T-helper 1 cell treated with Interleukin-12 subunit alpha and Interleukin-12 subunit beta and Interleukin-4 antibody, amounts not matched to agents 30 μg/mL and 1 μg/mL, for 36 hours (primary cell): Measurements from ENCODE around the gene CREBRF.
"Not testable (repeated sequence)": the region's sequence is repeated elsewhere in the genome, so short reads cannot be mapped to it uniquely, and the experiment has no call there.

Experiments
- H3K27ac Mint-ChIP-seq: one replicate; pipeline ENCODE4 v1.8.0; 2021; ENCODE audit warnings: mild to moderate bottlenecking, mixed read lengths
- H3K27me3 Mint-ChIP-seq: one replicate; pipeline ENCODE4 v1.8.0; 2021; ENCODE audit warnings: low read depth, mixed read lengths
- H3K36me3 Mint-ChIP-seq: one replicate; pipeline ENCODE4 v1.8.0; 2021; ENCODE audit warnings: low read depth, mixed read lengths
- H3K4me1 Mint-ChIP-seq: one replicate; pipeline ENCODE4 v1.8.0; 2021; ENCODE audit warnings: low read depth, mixed read lengths
- H3K4me3 Mint-ChIP-seq: one replicate; pipeline ENCODE4 v1.8.0; 2021; ENCODE audit warnings: mild to moderate bottlenecking, moderate library complexity, mixed read lengths
- H3K9me3 Mint-ChIP-seq: one replicate; pipeline ENCODE4 v1.8.0; 2021; ENCODE audit warnings: mixed read lengths

Gene CREBRF

GRCh38 chr5:173050791-173051190 lies 5.4 kb upstream of the CREBRF start:
- H3K27ac Mint-ChIP-seq = no peak overlapping the region
- no peak overlapping the region for H3K4me3 Mint-ChIP-seq
- H3K9me3 Mint-ChIP-seq = no peaks in the 10 kb centered on the region
- H3K27me3 Mint-ChIP-seq = peaks cover 10% of the 10 kb centered on the region
- H3K36me3 Mint-ChIP-seq = no peaks in the 10 kb centered on the region
- peaks cover 16% of the 10 kb centered on the region for H3K4me1 Mint-ChIP-seq

- Mint-ChIP-seq H3K9me3 (no peaks in the 10 kb centered on the region), H3K36me3 (no peaks in the 10 kb centered on the region), H3K4me3 (no peak overlapping the region), H3K27ac (no peak overlapping the region), H3K4me1 (peaks cover 17% of the 10 kb centered on the region), H3K27me3 (peaks cover 10% of the 10 kb centered on the region)
Measured at GRCh38 chr5:173051746-173052145, 4.4 kb upstream of the CREBRF start.

- H3K36me3 Mint-ChIP-seq = no peaks in the 10 kb centered on the region
- H3K27ac Mint-ChIP-seq = no peak overlapping the region
- no peaks in the 10 kb centered on the region for H3K9me3 Mint-ChIP-seq
- H3K27me3 Mint-ChIP-seq = peaks cover 10% of the 10 kb centered on the region
- H3K4me1 Mint-ChIP-seq = peaks cover 17% of the 10 kb centered on the region
- no peak overlapping the region for H3K4me3 Mint-ChIP-seq
Measured at GRCh38 chr5:173053041-173053440, 3.1 kb upstream of the CREBRF start.

- H3K9me3 Mint-ChIP-seq = no peaks in the 10 kb centered on the region
- H3K36me3 Mint-ChIP-seq = peaks cover 1% of the 10 kb centered on the region
- peaks cover 20% of the 10 kb centered on the region for H3K4me1 Mint-ChIP-seq
- H3K27ac Mint-ChIP-seq = peak overlapping the region; percentile 84
- peak overlapping the region; percentile 87 for H3K4me3 Mint-ChIP-seq
- peaks cover 10% of the 10 kb centered on the region for H3K27me3 Mint-ChIP-seq
Measured at GRCh38 chr5:173055042-173055721, 970 bp upstream of the CREBRF start.

- Mint-ChIP-seq H3K27ac (peak overlapping the region; percentile 84), H3K4me3 (peak overlapping the region; percentile 87), H3K27me3 (peaks cover 8% of the 10 kb centered on the region), H3K4me1 (peaks cover 20% of the 10 kb centered on the region), H3K9me3 (no peaks in the 10 kb centered on the region), H3K36me3 (peaks cover 3% of the 10 kb centered on the region)
Measured at GRCh38 chr5:173055722-173055982, 500 bp upstream of the CREBRF start.

- Mint-ChIP-seq H3K36me3 (peaks cover 3% of the 10 kb centered on the region), H3K4me3 (peak overlapping the region; percentile 91), H3K27me3 (peaks cover 5% of the 10 kb centered on the region), H3K4me1 (peaks cover 20% of the 10 kb centered on the region), H3K9me3 (no peaks in the 10 kb centered on the region), H3K27ac (peak overlapping the region; percentile 92)
Measured at GRCh38 chr5:173056783-173057061, 570 bp downstream of the CREBRF start.

DNA sequence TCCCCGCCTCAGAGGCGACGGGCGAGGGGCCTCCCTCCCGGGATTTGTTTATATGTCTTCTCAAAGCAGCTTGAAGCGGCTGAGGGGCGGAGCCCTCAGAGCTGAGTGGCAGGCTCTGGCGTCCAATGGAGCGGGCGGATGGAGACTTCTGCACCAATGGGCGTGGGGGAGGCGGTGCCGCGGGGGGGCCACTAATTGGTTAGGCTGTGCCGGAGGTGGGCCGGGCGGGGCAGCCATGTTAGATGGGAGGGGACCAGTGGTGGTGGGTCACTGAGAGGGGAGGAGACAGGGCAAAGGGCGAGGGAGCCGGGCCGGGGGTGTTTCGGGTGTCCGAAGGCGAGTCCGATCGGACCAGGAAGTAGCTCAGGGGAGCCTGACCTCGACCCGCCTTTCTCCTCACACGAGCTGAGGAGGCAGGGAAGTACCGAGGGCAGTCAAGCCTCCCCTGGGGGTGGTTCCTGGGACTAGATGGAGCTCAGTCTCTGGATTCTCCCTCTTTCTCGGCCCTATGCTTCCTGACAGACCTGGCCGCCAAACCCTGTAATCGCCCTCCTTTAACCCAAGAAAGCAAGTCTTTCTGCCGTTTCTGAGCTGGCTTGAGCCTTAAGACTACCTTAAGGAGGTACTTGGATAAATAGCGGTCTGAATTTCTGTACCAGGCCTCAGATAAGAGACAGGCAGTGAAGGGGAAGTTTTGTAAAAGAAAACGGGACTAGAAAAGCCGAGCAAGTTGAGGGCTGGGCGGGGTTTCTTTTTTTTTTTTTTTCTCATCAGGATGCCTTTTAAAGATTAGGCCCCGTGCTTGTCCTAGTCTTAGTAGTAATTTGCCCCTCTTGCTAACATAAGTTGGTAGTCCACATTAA lies 1.1 kb downstream of the CREBRF start:
- Mint-ChIP-seq H3K27ac (peak overlapping the region; percentile 92), H3K9me3 (no peaks in the 10 kb centered on the region), H3K27me3 (no peaks in the 10 kb centered on the region), H3K4me3 (peak overlapping the region; percentile 91), H3K4me1 (peaks cover 20% of the 10 kb centered on the region), H3K36me3 (peaks cover 3% of the 10 kb centered on the region)

- Mint-ChIP-seq H3K9me3 (no peaks in the 10 kb centered on the region), H3K4me1 (peaks cover 14% of the 10 kb centered on the region), H3K36me3 (peaks cover 3% of the 10 kb centered on the region), H3K27me3 (no peaks in the 10 kb centered on the region), H3K4me3 (no peak overlapping the region), H3K27ac (no peak overlapping the region)
Measured at GRCh38 chr5:173062141-173062540, 6.0 kb downstream of the CREBRF start.

GRCh38 chr5:173065155-173065554 lies 9.0 kb downstream of the CREBRF start:
- no peaks in the 10 kb centered on the region for H3K27me3 Mint-ChIP-seq
- H3K9me3 Mint-ChIP-seq = no peaks in the 10 kb centered on the region
- peak overlapping the region; percentile 41 for H3K27ac Mint-ChIP-seq
- H3K4me1 Mint-ChIP-seq = peaks cover 18% of the 10 kb centered on the region
- H3K4me3 Mint-ChIP-seq = peak overlapping the region; percentile 15
- H3K36me3 Mint-ChIP-seq = peaks cover 2% of the 10 kb centered on the region

GRCh38 chr5:173069671-173070070 lies 13.5 kb downstream of the CREBRF start:
- Mint-ChIP-seq H3K36me3 (no peaks in the 10 kb centered on the region), H3K27me3 (no peaks in the 10 kb centered on the region), H3K27ac (no peak overlapping the region), H3K4me3 (no peak overlapping the region), H3K9me3 (no peaks in the 10 kb centered on the region), H3K4me1 (peaks cover 14% of the 10 kb centered on the region)

DNA sequence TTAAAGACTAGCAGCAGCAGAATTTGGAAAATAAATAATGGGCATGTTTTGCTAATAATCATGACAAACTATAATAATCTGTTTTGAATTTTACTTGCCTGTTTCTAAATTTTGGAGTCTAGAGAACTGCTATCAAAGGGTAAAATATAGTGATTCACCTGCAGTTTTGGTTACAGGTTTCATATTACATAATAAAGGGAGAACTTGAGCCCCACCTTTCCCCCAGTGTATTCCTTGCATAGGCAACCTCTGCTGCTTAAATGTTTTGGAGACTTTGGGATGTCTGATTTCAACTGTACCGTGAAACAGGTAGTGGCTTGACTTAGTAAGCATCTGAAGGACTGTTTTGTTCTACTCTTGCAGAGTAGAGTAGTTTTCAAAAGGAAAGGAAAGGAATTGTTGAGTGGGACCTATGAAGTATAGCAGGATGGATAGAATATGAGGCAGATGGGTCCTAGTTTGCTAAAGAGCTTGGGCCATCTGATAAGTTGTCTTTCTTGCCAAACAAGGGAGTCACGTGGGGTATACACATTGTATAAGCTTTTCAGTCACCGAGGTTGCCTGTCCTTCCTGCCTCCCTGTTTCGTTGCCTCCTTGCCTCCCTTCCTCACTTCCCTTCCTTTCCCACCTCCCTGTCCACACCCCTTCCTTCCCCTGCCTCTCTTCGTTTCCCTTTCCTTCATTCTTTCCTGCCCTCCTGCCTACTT lies 19.1 kb downstream of the CREBRF start:
- Mint-ChIP-seq H3K27ac (no peak overlapping the region), H3K27me3 (no peaks in the 10 kb centered on the region), H3K9me3 (no peaks in the 10 kb centered on the region), H3K4me1 (no peaks in the 10 kb centered on the region), H3K36me3 (no peaks in the 10 kb centered on the region), H3K4me3 (no peak overlapping the region)

- H3K4me3 Mint-ChIP-seq = no peak overlapping the region
- peaks cover 4% of the 10 kb centered on the region for H3K36me3 Mint-ChIP-seq
- H3K4me1 Mint-ChIP-seq = no peaks in the 10 kb centered on the region
- H3K9me3 Mint-ChIP-seq = no peaks in the 10 kb centered on the region
- no peaks in the 10 kb centered on the region for H3K27me3 Mint-ChIP-seq
- H3K27ac Mint-ChIP-seq = no peak overlapping the region
Measured at GRCh38 chr5:173075970-173076369, 19.8 kb downstream of the CREBRF start.

DNA sequence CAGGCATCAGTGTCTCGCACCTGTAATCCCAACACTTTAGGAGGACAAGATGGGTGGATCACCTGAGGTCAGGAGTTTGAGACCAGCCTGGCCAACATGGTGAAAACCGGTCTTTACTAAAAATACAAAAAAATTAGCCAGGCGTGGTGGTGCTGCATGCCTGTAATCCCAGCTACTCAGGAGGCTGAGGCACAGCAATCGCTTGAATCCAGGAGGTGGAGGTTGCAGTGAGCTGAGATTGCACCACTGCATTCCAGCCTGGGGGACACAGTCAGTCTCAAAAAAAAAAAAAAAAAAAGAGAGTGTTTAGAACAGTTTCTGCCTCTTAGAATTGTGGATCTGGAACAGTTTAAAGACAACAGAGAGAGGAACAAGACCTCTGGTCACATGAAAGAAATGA lies 20.3 kb downstream of the CREBRF start:
- not testable (repeated sequence) for H3K9me3 Mint-ChIP-seq, H3K27me3 Mint-ChIP-seq, H3K4me1 Mint-ChIP-seq

DNA sequence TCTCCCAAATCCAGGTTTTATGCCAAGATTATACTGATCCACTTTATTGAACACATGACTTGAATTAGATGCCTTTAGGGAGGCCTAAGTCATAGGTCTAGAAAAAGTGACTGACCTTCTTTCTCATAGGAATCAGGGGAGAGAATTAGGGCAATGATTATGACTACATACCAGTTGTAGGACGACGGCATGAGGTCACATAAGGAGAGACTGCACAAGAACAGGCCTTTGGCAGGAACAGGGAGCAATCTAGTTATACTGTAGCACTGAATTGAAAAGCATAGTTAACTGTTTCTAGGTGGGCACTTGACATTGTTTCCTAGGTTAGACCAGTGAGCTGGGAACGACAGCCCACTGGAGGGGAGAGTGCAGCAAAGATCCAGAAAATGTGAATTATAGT lies 22.7 kb downstream of the CREBRF start:
- Mint-ChIP-seq H3K27me3 (no peaks in the 10 kb centered on the region), H3K4me3 (no peak overlapping the region), H3K4me1 (no peaks in the 10 kb centered on the region), H3K27ac (no peak overlapping the region), H3K36me3 (peaks cover 14% of the 10 kb centered on the region), H3K9me3 (no peaks in the 10 kb centered on the region)

More for the DNA sequence above, 20.3 kb downstream of the CREBRF start:
- not testable (repeated sequence) for H3K4me3 Mint-ChIP-seq, H3K27ac Mint-ChIP-seq, H3K36me3 Mint-ChIP-seq

GRCh38 chr5:173089581-173089980 lies 33.4 kb downstream of the CREBRF start:
- Mint-ChIP-seq H3K4me1 (peaks cover 4% of the 10 kb centered on the region), H3K36me3 (peaks cover 15% of the 10 kb centered on the region), H3K4me3 (no peak overlapping the region), H3K27me3 (no peaks in the 10 kb centered on the region), H3K27ac (no peak overlapping the region), H3K9me3 (no peaks in the 10 kb centered on the region)
